ENCODE measurements around the gene TEK.

Gene TEK

GRCh38 chr9:27179245-27179865 lies 70.3 kb downstream of the TEK start:
- TF ChIP-seq REST (IDR thresholded peaks at IDR 0.05; ENCODE audit: low read depth) (no peak), MAX (IDR thresholded peaks at IDR 0.05) (no peak), FOXM1 (IDR thresholded peaks at IDR 0.05; ENCODE audit: borderline replicate concordance, low read depth) (no peak), USF1 (IDR thresholded peaks at IDR 0.05) (no peak), ZBTB7A (IDR thresholded peaks at IDR 0.05; ENCODE audit: low read depth) (no peak), CREB1 (IDR thresholded peaks at IDR 0.05; ENCODE audit: low read depth) (no peak), TCF12 (IDR thresholded peaks at IDR 0.05; ENCODE audit: low read depth) (no peak), YY1 (IDR thresholded peaks at IDR 0.05; ENCODE audit: low read depth) (no peak), RAD21 (IDR thresholded peaks at IDR 0.05; ENCODE audit: low read depth) (no peak), EGR1 (IDR thresholded peaks at IDR 0.05) (no peak), TEAD4 (IDR thresholded peaks at IDR 0.05) (no peak), CEBPB (IDR thresholded peaks at IDR 0.05) (no peak), EP300 (IDR thresholded peaks at IDR 0.05; ENCODE audit: borderline replicate concordance) (no peak), NFIC (IDR thresholded peaks at IDR 0.05) (no peak), TAF1 (IDR thresholded peaks at IDR 0.05; ENCODE audit: low read depth) (no peak)

GRCh38 chr9:27181381-27181780 lies 72.4 kb downstream of the TEK start:
- TF ChIP-seq TEAD4 (IDR thresholded peaks at IDR 0.05) (no peak), FOXM1 (IDR thresholded peaks at IDR 0.05; ENCODE audit: borderline replicate concordance, low read depth) (no peak), RAD21 (IDR thresholded peaks at IDR 0.05; ENCODE audit: low read depth) (no peak), CEBPB (IDR thresholded peaks at IDR 0.05) (no peak), MAX (IDR thresholded peaks at IDR 0.05) (no peak)

- TF ChIP-seq REST (IDR thresholded peaks at IDR 0.05; ENCODE audit: low read depth) = no peak
- TF ChIP-seq MAX (IDR thresholded peaks at IDR 0.05) = no peak
- TF ChIP-seq YY1 (IDR thresholded peaks at IDR 0.05; ENCODE audit: low read depth) = no peak
- no peak for TF ChIP-seq ZBTB7A (IDR thresholded peaks at IDR 0.05; ENCODE audit: low read depth)
- TF ChIP-seq CEBPB (IDR thresholded peaks at IDR 0.05) = no peak
- TF ChIP-seq RAD21 (IDR thresholded peaks at IDR 0.05; ENCODE audit: low read depth) = no peak
- no peak for TF ChIP-seq TEAD4 (IDR thresholded peaks at IDR 0.05)
- no peak for TF ChIP-seq USF1 (IDR thresholded peaks at IDR 0.05)
- no peak for TF ChIP-seq TAF1 (IDR thresholded peaks at IDR 0.05; ENCODE audit: low read depth)
- TF ChIP-seq NFIC (IDR thresholded peaks at IDR 0.05) = no peak
- no peak for TF ChIP-seq CREB1 (IDR thresholded peaks at IDR 0.05; ENCODE audit: low read depth)
- TF ChIP-seq FOXM1 (IDR thresholded peaks at IDR 0.05; ENCODE audit: borderline replicate concordance, low read depth) = no peak
Observed at GRCh38 chr9:27182421-27182820, 73.4 kb downstream of the TEK start.

- TF ChIP-seq FOXM1 (IDR thresholded peaks at IDR 0.05; ENCODE audit: borderline replicate concordance, low read depth) = no peak
- no peak for TF ChIP-seq YY1 (IDR thresholded peaks at IDR 0.05; ENCODE audit: low read depth)
- TF ChIP-seq TAF1 (IDR thresholded peaks at IDR 0.05; ENCODE audit: low read depth) = no peak
- no peak for TF ChIP-seq ZBTB7A (IDR thresholded peaks at IDR 0.05; ENCODE audit: low read depth)
- no peak for TF ChIP-seq RAD21 (IDR thresholded peaks at IDR 0.05; ENCODE audit: low read depth)
- no peak for TF ChIP-seq CREB1 (IDR thresholded peaks at IDR 0.05; ENCODE audit: low read depth)
- no peak for TF ChIP-seq TEAD4 (IDR thresholded peaks at IDR 0.05)
- TF ChIP-seq REST (IDR thresholded peaks at IDR 0.05; ENCODE audit: low read depth) = no peak
- no peak for TF ChIP-seq USF1 (IDR thresholded peaks at IDR 0.05)
- no peak for TF ChIP-seq CEBPB (IDR thresholded peaks at IDR 0.05)
- TF ChIP-seq EGR1 (IDR thresholded peaks at IDR 0.05) = no peak
- TF ChIP-seq EP300 (IDR thresholded peaks at IDR 0.05; ENCODE audit: borderline replicate concordance) = no peak
- TF ChIP-seq TCF12 (IDR thresholded peaks at IDR 0.05; ENCODE audit: low read depth) = no peak
- TF ChIP-seq NFIC (IDR thresholded peaks at IDR 0.05) = no peak
Observed at GRCh38 chr9:27183131-27183530, 74.1 kb downstream of the TEK start.

All from Ishikawa (cell line).